Pons (tissue), 1 donor: ENCODE data around the gene FBXO28.
"Not testable (repeated sequence)": the region's sequence is repeated elsewhere in the genome, so short reads cannot be mapped to it uniquely, and the experiment has no call there.

ENCODE experiments used
- DNase-seq: peaks from one replicate; pipeline ENCODE4 v3.0.0-alpha.2; 2016; ENCODE audit warnings: low spot score

The FBXO28 gene

DNA sequence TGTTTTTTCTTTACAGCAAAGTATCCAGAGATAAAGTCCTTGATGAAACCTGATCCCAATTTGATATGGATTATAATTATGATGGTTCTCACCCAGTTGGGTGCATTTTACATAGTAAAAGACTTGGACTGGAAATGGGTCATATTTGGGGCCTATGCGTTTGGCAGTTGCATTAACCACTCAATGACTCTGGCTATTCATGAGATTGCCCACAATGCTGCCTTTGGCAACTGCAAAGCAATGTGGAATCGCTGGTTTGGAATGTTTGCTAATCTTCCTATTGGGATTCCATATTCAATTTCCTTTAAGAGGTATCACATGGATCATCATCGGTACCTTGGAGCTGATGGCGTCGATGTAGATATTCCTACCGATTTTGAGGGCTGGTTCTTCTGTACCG lies 75.7 kb downstream of the FBXO28 start:
- DNase-seq: no peak

GRCh38 chr1:224192082-224192788 lies 78.3 kb downstream of the FBXO28 start:
- no peak for DNase-seq

- no peak for DNase-seq
Observed at GRCh38 chr1:224193319-224193966, 79.5 kb downstream of the FBXO28 start.

DNA sequence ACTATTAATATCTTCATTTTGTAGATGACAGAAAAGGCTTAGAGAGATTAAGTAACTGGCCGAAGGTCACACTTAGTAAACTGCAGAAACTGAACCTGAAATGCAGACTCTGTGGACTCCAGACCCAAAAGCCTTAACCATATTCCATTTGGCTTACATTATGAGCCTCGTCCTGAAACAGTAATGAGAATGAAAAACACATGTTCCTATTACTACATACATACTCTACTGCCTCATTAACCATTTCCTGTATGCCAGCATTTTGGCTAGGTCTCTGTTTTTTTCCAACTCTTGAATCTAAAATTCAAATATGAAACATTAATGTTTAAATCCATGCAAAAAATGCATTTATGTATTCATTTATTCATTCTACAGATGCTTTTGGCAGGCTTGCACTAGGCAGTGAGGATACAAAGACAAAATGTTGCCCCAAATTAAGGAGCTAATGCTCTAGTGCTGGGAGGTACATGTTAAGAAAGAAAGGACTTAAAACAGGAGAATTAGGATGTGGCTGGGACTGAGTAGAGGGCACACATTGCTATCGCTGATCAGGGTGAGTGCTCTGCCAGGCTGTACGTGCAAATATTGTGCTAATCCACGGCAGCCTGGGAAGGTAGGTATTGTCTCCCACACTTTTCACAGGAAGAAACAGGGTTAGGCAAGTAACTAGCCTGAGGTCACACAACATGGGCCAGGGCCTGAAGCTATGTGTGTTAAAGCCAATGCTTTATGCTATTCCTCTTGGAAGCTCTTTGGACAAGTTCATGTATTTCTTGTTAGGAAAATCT lies 83.1 kb downstream of the FBXO28 start:
- DNase-seq: no peak

GRCh38 chr1:224198572-224198971 lies 84.7 kb downstream of the FBXO28 start:
- DNase-seq: no peak

DNA sequence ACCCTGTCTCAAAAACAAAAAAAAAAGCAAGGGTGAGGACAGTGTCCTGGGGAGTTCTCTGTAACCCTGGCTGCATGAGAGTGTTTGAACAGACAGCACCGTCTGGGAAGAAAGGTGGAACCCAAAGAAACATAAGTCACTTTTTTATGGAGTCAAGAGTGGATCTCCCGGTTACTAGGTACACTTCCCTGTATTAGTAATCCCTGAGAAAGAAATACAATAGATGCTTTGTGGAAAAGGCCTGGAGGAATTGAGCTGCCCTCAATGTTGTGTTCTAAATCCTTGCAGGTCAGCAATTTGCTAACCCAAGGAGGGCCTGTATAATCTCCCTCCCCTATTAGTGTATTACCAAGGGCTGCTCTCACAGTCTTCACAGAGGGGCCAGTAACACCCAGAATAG lies 85.8 kb downstream of the FBXO28 start:
- no peak for DNase-seq

DNA sequence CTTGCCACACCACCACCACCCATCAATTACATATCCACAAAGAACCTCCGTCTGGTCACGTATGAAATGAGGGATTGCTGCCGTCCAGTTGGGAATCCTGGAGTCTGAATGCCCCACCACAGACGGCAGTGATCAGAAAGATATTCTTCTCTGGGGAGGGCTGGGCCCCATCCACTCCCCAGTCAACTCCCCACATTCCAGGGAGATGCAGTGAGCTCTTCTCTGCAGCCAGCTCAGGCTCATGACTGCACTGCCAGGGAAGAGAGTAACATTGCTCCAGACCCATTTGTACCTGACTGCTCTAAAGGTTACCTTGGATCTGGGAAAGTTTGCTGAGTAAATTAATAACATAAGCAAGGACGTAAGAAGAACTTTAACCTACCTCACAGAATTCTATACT lies 87.5 kb downstream of the FBXO28 start:
- no peak for DNase-seq

DNA sequence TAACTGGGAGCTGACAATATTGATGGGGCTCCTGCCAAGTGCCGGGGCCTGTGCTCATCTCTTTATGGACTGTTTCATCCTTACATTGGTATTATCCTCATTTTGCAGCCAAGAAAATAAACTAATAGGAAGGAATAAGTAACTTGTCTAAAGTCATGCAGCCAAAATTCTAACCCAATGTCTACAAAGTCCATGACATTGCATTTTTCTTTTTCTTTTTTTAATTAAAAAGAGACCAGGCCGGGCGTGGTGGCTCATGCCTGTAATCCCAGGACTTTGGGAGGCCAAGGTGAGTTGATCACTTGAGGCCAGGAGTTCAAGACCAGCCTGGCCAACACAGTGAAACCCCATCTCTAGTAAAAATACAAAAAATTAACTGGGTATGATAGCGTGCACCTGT lies 87.9 kb downstream of the FBXO28 start:
- no peak for DNase-seq

- DNase-seq: peak; percentile 84
Observed at GRCh38 chr1:224203243-224204016, 89.5 kb downstream of the FBXO28 start.

DNA sequence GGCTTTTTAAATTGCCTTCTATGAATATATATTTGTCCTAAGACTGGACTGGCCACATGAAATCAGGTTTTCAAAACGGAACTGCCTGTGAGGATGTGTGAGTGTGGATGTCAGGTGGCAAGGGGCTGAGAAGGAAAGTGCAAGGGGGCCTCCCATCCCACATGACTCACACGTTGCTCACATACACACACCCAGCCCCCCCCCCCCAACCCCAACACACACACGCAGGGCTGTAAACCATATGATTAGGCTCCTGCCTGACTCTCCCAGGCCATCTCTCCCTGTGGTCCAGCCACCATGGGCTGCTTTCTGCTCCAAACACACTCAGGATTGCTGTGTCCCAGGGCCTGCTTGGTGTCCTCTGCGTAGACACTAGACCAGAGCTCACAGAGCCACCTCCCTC lies 91.5 kb downstream of the FBXO28 start:
- DNase-seq: peak; percentile 49

DNA sequence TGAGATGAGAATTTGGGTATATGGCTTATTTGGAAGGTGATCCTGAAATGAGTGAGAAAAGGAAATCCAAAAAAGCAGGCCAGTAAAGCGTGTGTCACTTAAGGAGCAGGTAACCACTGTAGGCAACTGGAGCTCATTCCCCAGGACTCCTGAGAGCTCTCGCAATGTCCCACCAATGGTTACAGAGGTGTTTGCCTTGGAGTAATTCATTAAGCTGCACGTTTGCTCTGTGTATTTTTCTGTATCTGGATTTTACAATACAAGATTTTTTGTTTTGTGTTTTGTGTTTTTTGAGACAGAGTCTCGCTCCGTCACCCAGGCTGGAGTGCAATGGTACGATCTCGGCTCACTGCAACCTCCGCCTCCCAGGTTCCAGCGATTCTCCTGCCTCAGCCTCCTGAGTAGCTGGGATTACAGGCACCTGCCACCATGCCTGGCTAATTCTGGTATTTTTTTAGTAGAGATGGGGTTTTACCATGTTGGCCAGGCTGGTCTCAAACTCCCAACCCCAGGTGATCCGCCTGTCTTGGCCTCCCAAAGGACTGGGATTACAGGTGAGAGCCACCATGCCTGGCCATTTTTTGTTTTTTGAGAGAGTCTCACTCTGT lies 92.1 kb downstream of the FBXO28 start:
- not testable (repeated sequence) for DNase-seq

- no peak for DNase-seq
Observed at GRCh38 chr1:224211206-224211962, 97.5 kb downstream of the FBXO28 start.
